Motor neuron (in vitro differentiated cells): ENCODE results near the gene USP13. TPM values are rescaled to one million over a fixed set of nuclear protein-coding genes. Genes with fewer than 3 reads are reported as not detected.
A peak's percentile ranks its signal among the peaks of the same experiment; 100 is the strongest.
"Not testable (repeated sequence)": the region's sequence is repeated elsewhere in the genome, so short reads cannot be mapped to it uniquely, and the experiment has no call there.

ENCODE experiments used
- ATAC-seq, 8 experiments: fragments of 200-7000 bp; cut with Tn5 transposase; replicated peaks in 6 of 8; 2 replicates each; pipeline ENCODE4 v1.8.0; 2021; ENCODE audit warnings: mild to moderate bottlenecking in 8 of 8, moderate library complexity in 8 of 8
- H3K27ac ChIP-seq, 2 donors: fragments of 250-450 bp; sonication (Bioruptor Pico); 2 replicates each; pipeline ENCODE4 v1.9.0; 2021; ENCODE audit warnings: antibody characterized with exemption in 2 of 2, mild to moderate bottlenecking in 2 of 2, moderate library complexity in 1 of 2
- H3K4me1 ChIP-seq, 2 donors: fragments of 250-450 bp; sonication (Bioruptor Pico); replicated peaks in 1 of 2; 2 replicates each; pipeline ENCODE4 v1.6.1; 2021; ENCODE audit warnings: antibody characterized with exemption in 2 of 2, mild to moderate bottlenecking in 2 of 2, moderate library complexity in 1 of 2
- H3K4me3 ChIP-seq, 5 donors: fragments of 250-450 bp; sonication (Bioruptor Pico); 2 replicates each; pipeline ENCODE4 v1.9.0; 2021; ENCODE audit warnings: antibody characterized with exemption in 5 of 5, mild to moderate bottlenecking in 5 of 5, moderate library complexity in 4 of 5
- WGBS, 10 experiments: fragments of 450-650 bp; shearing (Covaris generic); methylation state at CpG; one replicate each; pipeline ENCODE4 v1.0.0; 2022; 5-methylcytosine and 5-hydroxymethylcytosine counted together
- in situ Hi-C, 9 experiments: fragments of 400-800 bp; cut with MboI; loops; one replicate each; pipeline ENCODE4 v1.15.0; 2021; ENCODE audit warnings: low sequenced_read_pairs in 9 of 9, low pct_unique_long_range_greater_than_20kb in 2 of 9; ENCODE audit not compliant: unreplicated experiment in 9 of 9
- total RNA-seq, 8 experiments: library from RNA; unstranded; fragments of 300-600 nt; gene quantifications; 2 replicates each; pipeline versions ENCODE4 v1.2.3 to v1.2.4, GENCODE V29; 2022

Gene USP13
- total RNA-seq, 8 experiments from 2014 or later, result 3.7 to 19.6 (median 7.1) TPM

GRCh38 chr3:179769411-179770247, 116.8 kb downstream of the USP13 start:
- ATAC-seq, result no peak
- H3K27ac ChIP-seq, result no peak overlapping the region
- H3K4me3 ChIP-seq, result no peak overlapping the region
- no peaks in the 10 kb centered on the region for H3K4me1 ChIP-seq
- 63 to 100% (median 85%) methylated on average over 1 to 8 of the region's 9 CpGs for WGBS, 10 experiments
- in situ Hi-C loops, result loop anchor here in 1 of 9 experiments (25.0 kb wide), 1 partner anchor 818 kb away; no protein-coding TSS in a partner anchor

- 63 to 100% (median 93%) methylated on average over 3 to 4 of the region's 4 CpGs; no CpG with 5 or more reads in 2 of the 10 experiments for WGBS, 10 experiments
- Histone ChIP-seq H3K4me1 (no peaks in the 10 kb centered on the region), H3K27ac (no peak overlapping the region), H3K4me3 (no peak overlapping the region)
- in situ Hi-C loops, result loop anchor here in 1 of 9 experiments (25.0 kb wide), 1 partner anchor 816 kb away; no protein-coding TSS in a partner anchor
- no peak for ATAC-seq
Measured at GRCh38 chr3:179771797-179772196, 119.0 kb downstream of the USP13 start.

GRCh38 chr3:179772297-179772696, 119.5 kb downstream of the USP13 start:
- no peak overlapping the region for H3K27ac ChIP-seq
- in situ Hi-C loops, result loop anchor here in 1 of 9 experiments (25.0 kb wide), 1 partner anchor 815 kb away; no protein-coding TSS in a partner anchor
- H3K4me3 ChIP-seq, result no peak overlapping the region
- H3K4me1 ChIP-seq, result no peaks in the 10 kb centered on the region
- 40 to 100% (median 73%) methylated on average over 1 to 3 of the region's 5 CpGs for WGBS, 10 experiments
- ATAC-seq, result no peak

GRCh38 chr3:179775416-179776122, 122.7 kb downstream of the USP13 start:
- ATAC-seq, result no peak
- in situ Hi-C loops, result no loop called here
- Histone ChIP-seq H3K4me3 (no peak overlapping the region), H3K27ac (no peak overlapping the region), H3K4me1 (no peaks in the 10 kb centered on the region)
- WGBS, 10 experiments, result 90 to 100% (median 94%) methylated on average over 1 to 9 of the region's 28 CpGs; no CpG with 5 or more reads in 5 of the 10 experiments

- WGBS, 10 experiments, result 70 to 100% (median 91%) methylated on average over 1 to 5 of the region's 5 CpGs
- in situ Hi-C loops, H3K27ac ChIP-seq, H3K4me1 ChIP-seq, ATAC-seq, H3K4me3 ChIP-seq: not testable (repeated sequence)
Measured at GRCh38 chr3:179782841-179783240, 130.0 kb downstream of the USP13 start.

GRCh38 chr3:179788996-179789395, 136.2 kb downstream of the USP13 start:
- WGBS, 10 experiments, result 100% methylated on average over 1 of the region's 1 CpG; no CpG with 5 or more reads in 6 of the 10 experiments
- in situ Hi-C loops, result no loop called here
- H3K4me3 ChIP-seq, result no peak overlapping the region
- ATAC-seq, result no peak
- no peak overlapping the region for H3K27ac ChIP-seq
- no peaks in the 10 kb centered on the region for H3K4me1 ChIP-seq

GRCh38 chr3:179791793-179792192, 139.0 kb downstream of the USP13 start:
- 67 to 100% (median 93%) methylated on average over 1 to 3 of the region's 3 CpGs; no CpG with 5 or more reads in 3 of the 10 experiments for WGBS, 10 experiments
- no peaks in the 10 kb centered on the region for H3K4me1 ChIP-seq
- H3K27ac ChIP-seq, result no peak overlapping the region
- no peak for ATAC-seq
- no peak overlapping the region for H3K4me3 ChIP-seq
- in situ Hi-C loops, result no loop called here

- no peak for ATAC-seq
- no peak overlapping the region for H3K27ac ChIP-seq
- WGBS, 10 experiments, result 44 to 93% (median 77%) methylated on average over 1 to 3 of the region's 4 CpGs; no CpG with 5 or more reads in 4 of the 10 experiments
- no peak overlapping the region for H3K4me3 ChIP-seq
- no peaks in the 10 kb centered on the region for H3K4me1 ChIP-seq
- in situ Hi-C loops, result no loop called here
Measured at GRCh38 chr3:179794355-179794754, 141.5 kb downstream of the USP13 start.

GRCh38 chr3:179796421-179796820, 143.6 kb downstream of the USP13 start:
- in situ Hi-C loops, result no loop called here
- no peaks in the 10 kb centered on the region for H3K4me1 ChIP-seq
- 26 to 100% (median 80%) methylated on average over 1 to 4 of the region's 4 CpGs; no CpG with 5 or more reads in 1 of the 10 experiments for WGBS, 10 experiments
- no peak overlapping the region for H3K4me3 ChIP-seq
- no peak overlapping the region for H3K27ac ChIP-seq
- no peak for ATAC-seq

GRCh38 chr3:179797192-179797591, 144.4 kb downstream of the USP13 start:
- Histone ChIP-seq H3K27ac (no peak overlapping the region), H3K4me3 (no peak overlapping the region), H3K4me1 (no peaks in the 10 kb centered on the region)
- WGBS, 10 experiments, result 0 to 100% (median 70%) methylated on average over 1 of the region's 1 CpG; no CpG with 5 or more reads in 1 of the 10 experiments
- ATAC-seq, result no peak
- in situ Hi-C loops, result no loop called here

- ATAC-seq, result peak in 3 of 8 experiments; percentile 24 to 99 (median 98)
- Histone ChIP-seq H3K27ac (no peak overlapping the region), H3K4me3 (no peak overlapping the region), H3K4me1 (no peaks in the 10 kb centered on the region)
- in situ Hi-C loops, result loop anchor here in 4 of 9 experiments (25.0 kb wide), 2 partner anchors 236 to 786 kb away; partner anchors contain the start of gene PEX5L (in 1 of the 4)
Measured at GRCh38 chr3:179801263-179801662, 148.4 kb downstream of the USP13 start.

GRCh38 chr3:179801856-179802255, 149.0 kb downstream of the USP13 start:
- WGBS, 10 experiments, result 76 to 100% (median 96%) methylated on average over 2 to 4 of the region's 4 CpGs; no CpG with 5 or more reads in 1 of the 10 experiments
- Histone ChIP-seq H3K4me3 (no peak overlapping the region), H3K4me1 (no peaks in the 10 kb centered on the region), H3K27ac (no peak overlapping the region)
- in situ Hi-C loops, result loop anchor here in 4 of 9 experiments (25.0 kb wide), 2 partner anchors 235 to 785 kb away; partner anchors contain the start of gene PEX5L (in 1 of the 4)
- ATAC-seq, result no peak

GRCh38 chr3:179806177-179806576, 153.3 kb downstream of the USP13 start:
- 52 to 100% (median 96%) methylated on average over 2 to 5 of the region's 5 CpGs for WGBS, 10 experiments
- no peak overlapping the region for H3K27ac ChIP-seq
- peak in 2 of 8 experiments; percentile 35 to 50 for ATAC-seq
- in situ Hi-C loops, result loop anchor here in 4 of 9 experiments (25.0 kb wide), 2 partner anchors 231 to 781 kb away; partner anchors contain the start of gene PEX5L (in 1 of the 4)
- no peak overlapping the region for H3K4me3 ChIP-seq
- H3K4me1 ChIP-seq, result no peaks in the 10 kb centered on the region
